Hematopoietic multipotent progenitor cell treated with erythropoietin and hydrocortisone succinate and interleukin-3 and kit ligand, for 4 days (in vitro differentiated cells): Measurements from ENCODE around the gene HCRTR1.

Source experiments
- DNase-seq: peaks from one replicate; pipeline ENCODE4 v3.0.0-alpha.2; 2015

HCRTR1 gene

DNA sequence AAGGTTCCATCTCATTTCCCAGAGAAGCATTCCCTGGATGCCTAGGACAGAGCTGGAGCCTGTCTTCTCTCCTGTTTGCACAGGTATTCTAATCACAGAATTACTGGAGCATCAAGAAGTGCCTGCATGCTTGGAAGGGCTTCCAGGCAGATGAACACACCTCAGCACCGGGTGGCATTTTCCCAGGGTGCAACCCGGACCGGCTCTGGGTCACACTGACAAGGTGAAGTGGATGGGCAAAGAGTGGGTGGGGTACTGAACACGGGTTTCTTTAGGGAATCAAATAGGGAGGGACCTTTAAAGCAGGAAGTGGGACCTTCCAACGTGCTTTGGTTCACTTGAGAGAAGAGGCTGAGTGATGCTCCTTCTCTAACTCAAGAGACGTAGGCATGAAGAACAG is 34.3 kb downstream of the HCRTR1 start:
- no peak for DNase-seq

DNA sequence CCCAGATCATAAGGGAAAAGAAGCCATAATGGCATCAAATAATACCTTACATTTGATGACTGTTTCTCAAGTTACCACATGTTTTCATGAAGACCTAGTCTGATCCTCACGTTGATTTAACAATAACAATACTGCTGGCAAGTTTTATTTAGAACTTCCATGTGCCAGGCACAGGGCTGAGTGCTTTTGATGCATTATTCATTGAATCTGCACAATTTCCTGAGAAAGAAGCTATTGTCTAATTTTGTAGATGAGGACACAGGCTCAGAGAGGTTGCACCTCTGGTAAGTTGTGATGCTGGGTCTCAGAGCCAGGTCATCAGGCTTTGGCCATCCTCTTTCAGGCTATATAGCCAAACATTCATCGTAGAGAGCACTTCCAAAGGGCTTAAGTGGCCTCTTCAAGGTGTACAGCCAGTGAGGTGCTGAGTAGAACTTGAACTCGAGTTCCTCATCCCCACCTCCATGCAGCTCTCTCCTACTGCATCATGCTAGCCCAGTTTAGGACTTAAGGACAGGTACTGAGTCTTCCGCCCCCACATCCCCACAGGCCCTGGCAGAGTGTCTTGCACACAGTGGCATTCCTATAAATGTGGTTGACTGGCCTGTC is 35.5 kb downstream of the HCRTR1 start:
- no peak for DNase-seq

DNA sequence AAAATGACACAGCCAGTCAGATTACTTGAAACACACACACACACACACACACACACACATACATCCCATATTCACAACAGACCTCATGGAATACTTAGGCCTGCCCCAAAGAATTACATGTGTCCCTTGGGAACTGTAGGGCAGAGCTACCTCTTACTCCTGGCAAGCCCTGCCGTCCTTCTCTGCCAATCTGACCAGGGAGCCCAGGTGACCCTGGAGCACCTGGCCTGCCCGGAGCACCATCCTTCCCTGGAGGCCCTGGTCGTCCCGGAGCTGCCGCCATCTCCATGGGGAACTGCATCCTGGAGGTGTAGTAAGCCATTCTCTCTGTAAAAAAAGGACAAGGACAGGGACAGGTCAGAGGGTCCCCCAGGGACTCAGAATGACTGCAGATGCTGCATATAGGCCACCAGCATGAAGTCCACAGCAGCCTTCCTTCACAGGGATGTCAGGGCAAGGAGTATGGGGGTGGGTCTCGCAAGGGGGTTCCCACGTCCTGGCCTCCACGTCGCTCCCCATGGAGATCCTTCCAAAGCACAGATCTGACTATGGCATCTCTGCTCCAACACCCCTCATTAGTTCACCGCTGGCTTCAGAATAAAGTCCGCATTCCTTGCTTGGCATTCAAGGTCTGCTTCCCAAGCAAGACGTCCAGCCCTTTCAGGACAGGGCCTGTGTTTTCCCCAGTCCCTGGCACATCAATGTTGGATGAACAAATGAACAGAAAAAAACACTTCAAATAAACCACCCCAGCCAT is 36.4 kb downstream of the HCRTR1 start:
- no peak for DNase-seq

DNA sequence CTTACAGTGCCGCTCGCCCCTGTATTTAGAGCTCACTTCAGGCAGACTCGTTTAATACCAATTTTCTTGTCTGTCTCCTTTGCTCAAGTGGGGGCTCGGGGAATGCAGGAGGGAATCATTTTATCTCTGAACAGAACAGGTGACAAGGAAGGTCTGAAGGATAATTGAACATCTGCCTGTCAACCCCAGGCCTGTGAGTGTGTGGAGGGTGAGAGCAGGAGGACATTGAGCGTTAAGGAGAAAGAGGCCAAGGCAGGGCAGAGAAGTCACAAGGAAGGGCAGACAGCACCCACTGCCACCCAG is 36.9 kb downstream of the HCRTR1 start:
- DNase-seq, result no peak

DNA sequence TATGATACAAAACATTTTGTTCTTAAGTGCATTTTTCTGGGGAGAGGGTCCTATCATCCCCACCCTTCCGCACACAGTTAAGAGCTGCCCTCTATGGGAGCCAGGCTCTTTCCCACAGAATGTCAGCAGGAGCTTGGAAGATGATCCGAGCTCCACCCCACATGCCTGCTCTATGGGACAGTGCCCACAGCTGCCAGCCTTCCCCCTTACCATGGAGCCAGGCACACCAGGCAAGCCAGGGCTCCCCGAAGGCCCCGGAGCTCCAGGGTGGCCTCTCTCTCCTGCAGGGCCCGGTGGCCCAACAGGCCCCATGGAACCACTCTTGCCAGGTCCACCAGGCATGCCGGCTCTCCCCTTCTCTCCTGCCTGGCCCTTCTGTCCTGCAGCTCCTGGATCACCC is 37.6 kb downstream of the HCRTR1 start:
- no peak for DNase-seq

DNA sequence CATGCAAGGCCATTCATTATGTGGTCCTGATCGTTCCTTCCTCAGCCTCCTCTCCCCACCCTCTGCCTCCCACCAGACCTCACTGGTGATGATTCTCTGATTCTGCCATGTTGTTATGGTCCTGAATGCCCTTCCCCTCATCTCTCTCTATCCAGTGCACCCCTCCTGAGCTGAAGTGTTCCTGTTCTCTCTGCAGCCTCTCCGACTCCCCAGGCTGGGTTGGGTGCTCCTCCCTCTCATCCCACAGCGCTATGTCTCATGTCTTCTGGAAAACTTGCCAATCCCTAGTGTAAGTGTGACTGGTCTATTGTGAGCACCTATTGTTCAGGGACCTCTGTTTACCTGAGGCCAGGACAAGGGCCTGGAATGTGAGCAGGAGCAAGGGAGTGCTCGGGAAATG is 38.3 kb downstream of the HCRTR1 start:
- no peak for DNase-seq

DNA sequence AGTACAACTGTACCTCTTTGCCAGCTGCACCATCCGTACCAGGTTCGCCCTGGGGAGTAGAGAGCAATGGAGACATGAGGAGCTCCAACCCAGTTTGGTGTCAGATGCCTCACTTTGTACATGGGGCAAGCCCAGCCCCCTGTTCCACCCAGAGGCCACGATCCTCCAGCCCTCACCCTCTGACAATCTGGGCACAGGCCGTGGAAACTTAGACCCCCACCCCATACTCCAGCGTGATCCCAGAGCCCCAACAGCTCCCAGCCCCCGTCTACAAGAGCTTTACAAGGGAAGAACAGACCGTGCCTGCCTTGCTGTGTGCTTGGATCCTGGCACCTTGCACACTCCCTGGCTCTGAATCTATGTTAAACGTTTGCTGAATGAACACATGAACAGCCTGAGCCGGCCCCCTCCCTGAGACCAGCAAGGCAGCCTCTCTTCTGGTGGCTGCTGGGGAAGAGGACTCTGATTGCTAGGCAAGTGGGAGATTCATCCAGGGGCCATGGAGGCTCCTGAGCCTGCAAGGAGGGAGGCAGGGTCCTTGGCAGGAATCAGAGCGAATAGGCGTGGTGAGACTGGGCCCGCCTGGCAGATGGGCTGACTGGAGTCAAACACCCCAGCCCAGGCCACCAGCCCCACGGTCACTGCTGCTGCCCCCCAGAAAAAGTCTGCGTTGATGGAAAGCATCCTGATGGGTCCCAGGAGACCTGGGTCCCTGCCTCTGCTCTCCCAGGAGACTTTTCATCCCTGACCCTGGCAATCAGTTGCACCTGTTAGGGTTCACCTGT is 39.7 kb downstream of the HCRTR1 start:
- no peak for DNase-seq

DNA sequence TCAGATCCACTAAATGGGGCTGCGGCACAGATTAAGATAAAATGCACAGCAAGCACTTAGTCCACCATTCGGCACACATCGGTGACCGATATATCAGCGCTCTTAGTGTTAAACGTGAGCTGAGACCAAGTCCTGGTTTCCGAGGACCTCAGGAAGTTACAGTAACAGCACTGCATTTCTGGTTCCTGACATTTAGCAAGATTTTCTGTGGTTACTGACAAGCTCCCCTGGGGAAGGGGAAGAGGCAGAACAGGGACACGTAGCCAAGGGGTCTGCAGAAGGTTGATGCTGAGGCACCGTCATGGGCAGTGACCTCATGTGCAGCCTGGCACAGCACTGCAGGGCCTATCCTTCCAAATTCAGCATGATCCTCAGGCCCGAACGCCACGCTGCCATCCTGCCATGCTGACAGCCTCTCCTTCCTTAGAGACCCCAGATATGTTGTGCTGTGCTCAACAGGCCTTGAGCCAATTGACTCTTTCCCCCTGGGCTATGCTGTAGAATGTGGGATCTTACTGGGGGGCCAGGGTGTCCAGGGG is 40.6 kb downstream of the HCRTR1 start:
- DNase-seq, result no peak

DNA sequence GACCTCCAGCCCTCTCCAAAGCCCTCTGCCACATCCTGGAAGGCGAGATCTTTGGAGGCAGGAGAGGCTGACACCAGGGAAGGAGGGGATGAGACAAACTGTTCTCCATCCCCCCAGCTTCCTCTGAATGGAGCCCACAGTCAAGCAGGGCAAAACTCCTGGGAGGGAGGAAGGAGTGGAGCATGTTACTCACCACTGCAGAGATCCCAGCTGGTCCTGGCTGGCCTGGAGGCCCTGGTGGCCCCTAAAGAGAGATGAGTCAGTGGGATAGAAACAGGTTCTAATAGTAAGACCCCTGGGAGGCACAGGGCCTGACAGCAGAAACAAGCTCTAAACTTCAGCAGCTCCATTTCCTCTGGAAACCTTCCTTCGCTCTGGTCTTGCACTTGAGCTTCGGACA is 41.2 kb downstream of the HCRTR1 start:
- DNase-seq, result no peak

DNA sequence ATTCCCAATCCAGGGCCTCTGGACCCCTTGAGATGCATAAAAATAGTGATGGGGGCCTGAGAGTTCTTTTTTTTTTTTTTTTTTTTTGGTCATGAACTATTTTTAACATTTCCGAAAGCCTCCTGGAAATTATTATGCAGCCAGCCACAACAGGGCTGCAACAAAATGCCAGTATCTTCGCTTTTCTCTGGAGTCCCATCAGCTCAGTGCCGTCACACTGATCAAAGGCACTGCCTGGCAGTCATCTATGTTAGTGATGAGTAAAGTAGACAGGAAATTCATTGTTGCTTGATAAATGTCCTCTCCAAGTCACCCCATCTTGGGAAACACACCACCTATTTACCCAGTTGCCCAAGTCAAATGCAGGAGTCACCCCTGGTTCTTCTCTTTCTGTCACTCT is 42.4 kb downstream of the HCRTR1 start:
- no peak for DNase-seq

DNA sequence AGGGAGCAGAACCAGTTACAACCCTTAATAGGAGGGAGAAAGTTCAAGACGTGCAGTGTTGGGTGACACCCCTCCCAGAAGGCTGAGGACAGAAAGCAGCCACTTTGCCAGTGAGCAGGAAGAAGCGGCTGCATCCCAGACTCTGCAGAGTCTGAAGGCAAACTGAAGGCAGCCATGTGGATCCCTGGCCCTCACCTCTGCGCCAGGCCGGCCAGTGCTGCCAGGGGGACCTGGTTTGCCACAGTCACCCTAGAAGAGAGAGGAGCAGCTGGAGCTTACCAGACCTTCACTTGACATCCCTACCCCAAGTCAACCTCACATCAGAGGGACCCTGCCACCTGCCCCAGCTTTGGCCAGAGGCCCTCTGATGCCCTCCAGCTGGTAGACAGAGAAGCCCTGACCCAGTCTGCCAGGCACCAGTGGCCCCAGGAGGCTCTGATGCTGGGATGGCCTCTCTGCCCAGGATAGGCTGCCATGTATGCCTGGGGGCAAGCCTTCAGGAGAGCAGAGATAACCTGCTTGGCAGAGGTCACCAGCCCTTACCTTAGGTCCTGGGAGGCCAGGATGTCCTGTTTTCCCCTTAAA is 43.5 kb downstream of the HCRTR1 start:
- no peak for DNase-seq

DNA sequence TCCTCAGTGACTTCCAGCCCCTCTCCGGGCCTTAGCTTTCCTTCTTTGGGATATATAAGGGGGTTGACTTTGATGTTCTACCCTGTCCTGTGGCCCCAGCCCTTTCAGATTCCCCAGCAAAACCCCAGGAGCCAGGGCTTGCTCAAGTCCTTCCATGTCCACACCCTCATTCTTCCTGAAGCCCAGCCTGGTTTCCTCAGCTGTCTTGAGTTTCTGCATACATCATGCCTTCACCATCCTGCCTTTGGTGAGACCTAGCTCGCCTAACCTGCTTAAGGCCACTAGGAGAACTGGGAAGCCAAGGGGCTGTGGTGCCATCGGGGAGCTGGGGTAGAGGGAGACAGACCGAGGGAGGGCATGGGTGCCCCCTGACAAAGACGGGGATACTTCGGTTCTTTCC is 44.4 kb downstream of the HCRTR1 start:
- no peak for DNase-seq

DNA sequence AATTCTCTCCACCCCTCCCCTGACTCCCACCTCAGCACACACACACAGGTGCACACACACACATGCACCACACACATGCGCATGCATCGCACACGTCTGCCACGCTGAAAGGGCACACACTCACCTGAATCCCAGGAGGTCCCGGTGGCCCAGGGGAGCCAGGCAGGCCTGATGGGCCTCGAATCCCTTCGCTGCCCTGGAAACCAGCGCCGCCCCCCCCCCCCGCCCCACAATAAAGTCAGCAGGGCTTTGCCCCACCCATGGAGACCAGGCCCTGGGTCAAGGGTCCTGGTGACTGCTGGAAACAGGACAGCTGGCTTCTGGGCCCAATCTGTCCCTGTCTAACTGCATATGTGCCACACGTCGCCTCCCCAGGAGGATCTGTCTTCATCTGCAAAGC is 45.0 kb downstream of the HCRTR1 start:
- DNase-seq, result no peak

DNA sequence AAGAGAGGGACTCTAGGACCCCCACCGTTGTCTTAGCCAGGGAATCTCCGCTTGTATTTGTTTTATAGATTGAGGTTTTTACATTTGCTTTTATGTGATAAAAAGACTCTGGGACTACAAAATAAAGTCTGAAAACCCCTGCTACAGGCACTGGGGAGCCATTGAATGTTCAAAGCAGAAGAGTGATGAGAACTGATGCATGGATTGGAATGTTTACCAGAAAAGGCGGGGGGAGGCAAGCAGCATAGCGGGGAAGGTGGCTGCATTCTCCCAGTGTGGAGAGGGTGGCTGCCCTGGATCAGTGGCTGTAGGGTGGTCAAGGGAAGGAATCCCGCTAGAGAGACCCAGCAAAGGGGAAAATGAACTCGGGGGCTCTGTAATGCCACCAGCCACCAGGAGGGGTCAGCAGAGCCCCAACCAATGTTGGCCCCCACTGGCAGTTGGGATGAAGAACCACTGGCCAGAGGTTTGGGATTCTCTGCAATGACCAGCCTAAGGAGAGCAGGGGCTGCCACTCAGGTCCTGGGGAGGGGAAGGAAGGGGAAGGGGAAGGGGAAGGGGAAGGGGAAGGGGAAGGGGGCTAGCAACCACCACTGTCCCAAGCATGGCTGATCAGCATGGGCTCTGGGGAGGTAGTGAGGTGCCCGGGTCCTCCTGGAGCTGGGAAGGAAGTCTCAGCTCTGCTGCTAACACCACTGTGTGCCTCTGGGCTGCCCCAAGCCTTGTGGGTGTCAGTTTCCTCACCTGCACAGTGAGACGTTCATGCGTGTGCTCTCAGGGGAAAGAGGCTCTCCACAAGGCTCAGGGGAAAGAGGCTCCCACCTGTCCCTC is 46.3 kb downstream of the HCRTR1 start:
- DNase-seq, result peak; percentile 63

DNA sequence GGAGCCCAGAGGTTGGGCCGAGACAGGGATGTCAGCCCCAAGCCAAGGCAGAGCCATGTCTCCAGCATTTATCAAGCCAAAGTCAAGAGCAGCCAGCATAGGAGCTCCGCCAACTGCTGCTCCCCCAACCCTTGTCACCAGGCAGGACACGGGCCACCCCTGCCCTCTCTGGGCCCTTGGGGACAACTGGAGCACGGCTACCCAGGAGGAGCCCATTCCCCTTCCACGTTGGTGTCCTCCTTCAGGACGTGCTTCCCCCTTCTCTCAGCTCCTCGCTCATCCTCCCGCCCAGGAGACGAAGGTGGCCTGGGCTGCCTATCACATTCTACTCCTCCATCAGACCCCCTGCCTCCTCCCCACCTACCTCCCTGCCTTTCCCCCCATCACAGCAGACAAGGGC is 47.0 kb downstream of the HCRTR1 start:
- no peak for DNase-seq

DNA sequence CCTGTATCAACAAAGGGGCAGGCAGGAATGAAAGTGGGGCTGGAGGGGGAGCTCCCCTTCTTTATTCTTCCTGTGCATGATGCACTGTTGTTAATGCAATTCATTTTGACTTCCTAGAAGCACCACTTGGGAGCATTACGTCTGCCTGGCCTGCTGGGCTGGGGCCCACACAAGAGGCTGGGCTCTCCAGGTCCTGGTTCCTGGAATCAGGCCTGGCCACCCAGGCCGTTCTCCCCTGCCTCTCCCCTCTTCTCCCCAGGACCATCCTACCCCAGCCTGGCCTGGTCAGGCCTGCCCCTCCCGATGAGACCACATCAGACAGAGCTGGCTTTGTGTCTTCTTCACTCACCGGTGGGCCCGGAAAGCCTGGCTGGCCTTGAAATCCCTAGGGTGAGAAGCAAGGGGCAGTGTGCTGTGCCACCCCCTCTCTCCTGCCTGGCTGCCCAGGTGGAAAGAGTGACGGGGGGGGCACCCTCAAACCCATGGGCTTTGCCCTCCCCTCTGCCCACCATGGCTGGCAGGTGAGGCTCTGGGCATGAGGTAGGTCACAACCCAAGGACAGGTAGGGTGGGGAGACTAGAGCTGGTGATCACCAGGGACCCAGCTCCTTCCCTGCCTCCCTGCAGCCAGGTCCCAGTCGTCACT is 47.9 kb downstream of the HCRTR1 start:
- DNase-seq, result no peak

DNA sequence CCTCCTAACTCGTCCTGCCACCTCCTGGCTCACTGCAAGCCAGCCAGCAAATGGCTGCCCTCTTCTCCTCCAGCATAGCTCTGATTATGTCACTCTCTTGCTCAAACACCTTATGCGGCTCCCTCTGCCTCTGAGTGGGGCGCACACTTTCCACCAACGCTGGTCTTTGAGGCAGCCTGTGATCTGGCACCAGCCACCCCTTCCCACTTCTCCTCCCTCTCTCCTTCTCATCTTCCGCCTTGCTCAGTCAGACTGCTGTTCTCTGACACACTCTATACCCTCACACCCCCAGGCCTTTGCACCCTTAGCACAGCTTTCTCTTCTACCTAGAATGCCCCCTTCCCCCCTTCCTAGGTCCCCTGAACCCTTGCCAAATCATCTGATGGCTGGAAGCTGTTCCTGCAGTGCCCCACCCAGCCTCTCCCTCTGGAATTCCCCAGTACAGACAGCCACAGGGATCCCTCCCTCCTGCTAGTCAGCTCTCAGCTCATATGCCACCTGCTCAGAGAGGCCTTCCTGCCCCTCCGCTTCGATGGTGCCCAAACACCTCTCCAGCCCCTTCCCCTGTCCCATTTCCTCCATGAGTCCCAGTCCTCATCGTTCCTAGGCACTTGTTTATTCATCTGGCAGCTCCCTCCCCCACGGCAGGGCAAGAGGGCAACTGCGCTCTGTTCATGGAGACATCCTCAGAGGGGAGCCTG is 48.9 kb downstream of the HCRTR1 start:
- no peak for DNase-seq

DNA sequence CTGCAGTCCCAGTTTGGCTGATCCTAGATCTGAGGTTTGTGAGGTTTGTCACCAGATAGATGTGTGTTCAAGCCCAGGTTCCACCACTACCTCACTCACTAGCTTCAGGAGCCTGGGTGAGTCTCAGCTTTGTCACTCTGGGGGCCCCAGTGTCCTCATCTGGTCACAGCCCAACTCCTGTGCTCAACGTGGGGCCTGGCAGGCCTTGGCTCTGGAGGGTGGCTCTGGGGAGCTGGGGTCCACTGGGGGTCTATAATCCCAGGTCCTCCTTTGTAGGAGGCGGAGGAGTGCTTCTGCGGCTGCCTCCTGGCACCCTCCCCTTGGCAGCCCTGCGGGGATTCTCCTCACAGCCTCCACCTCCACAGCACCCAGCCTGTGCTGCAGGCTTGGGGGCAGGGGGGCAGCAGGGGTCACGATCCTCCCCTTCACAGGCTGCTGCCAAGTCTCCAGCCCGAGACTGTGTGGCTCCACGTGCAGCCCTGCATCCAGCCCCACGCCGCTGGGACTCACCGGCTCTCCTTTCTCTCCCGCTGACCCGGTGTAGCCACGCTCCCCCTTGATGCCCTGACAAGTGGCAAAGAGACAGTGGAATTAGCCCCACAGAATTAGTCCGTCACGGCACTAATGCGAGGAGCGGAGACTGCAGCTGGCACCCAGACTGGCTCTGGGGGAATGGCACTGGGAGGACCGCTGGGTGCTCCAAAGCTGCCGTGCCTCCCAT is 49.7 kb downstream of the HCRTR1 start:
- no peak for DNase-seq

DNA sequence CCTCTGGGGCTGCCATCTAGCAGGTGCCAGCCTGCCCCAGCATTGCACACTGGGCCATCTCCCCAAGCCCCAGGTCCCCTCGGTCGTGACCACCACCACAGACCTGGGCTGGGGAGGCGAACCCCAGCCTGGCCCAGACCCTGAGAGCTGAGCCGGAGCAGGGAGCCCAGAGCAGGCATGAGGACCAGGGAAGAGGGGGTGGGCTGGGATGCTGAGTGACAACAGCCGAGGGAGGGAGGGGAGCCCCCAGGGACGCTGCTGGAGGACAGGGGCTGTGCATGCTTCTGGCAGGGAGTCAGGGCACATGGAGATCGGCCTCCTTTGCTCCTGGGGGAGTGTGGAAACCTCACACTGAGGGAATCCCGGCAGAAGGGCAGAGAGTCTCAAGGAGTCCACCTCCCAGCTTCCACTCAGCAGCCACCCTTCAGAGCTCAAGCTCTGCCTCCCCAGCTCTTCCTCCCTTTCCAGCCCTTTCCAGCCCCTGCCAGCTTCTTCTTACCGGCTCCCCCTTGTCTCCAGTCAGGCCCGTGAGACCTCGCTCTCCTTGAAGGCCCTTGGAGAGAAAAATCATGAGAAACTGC is 50.9 kb downstream of the HCRTR1 start:
- DNase-seq, result no peak

DNA sequence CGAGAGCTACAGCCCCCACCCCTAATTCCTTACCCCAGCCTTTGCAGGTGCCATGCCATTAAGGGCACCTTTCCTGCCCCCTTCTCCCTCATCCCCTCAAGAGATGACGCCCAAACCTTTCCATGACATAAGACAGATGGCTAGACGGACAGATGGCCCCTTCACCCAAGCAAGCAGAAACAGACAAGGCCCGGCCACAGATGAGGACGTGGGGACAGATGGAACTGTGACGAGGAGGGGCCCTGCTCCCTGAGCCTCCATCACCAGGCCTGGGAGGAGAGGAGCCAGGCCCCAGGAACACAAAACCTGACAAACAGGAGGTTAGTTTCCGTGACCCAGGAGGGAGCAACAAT is 51.9 kb downstream of the HCRTR1 start:
- no peak for DNase-seq
